ENCODE data around the gene HOXC5.

HOXC5 gene

GRCh38 chr12:54009171-54010052 is 23.4 kb upstream of the HOXC5 start:
- H3K27ac ChIP-seq (ENCODE audit: low read depth, low read length): no peak overlapping the region
- peak overlapping the region; percentile 48 for H3K4me3 ChIP-seq (ENCODE audit: low read depth, low read length)
- no peaks in the 10 kb centered on the region for H3K9me3 ChIP-seq (ENCODE audit: control insufficient read depth, insufficient read depth, low read depth, low read length)
- H3K36me3 ChIP-seq (ENCODE audit: control insufficient read depth, insufficient read depth, low read length): no peaks in the 10 kb centered on the region
- peak overlapping the region; percentile 91 for H3K9ac ChIP-seq (ENCODE audit: low read length)
- H3K4me1 ChIP-seq (ENCODE audit: control insufficient read depth, insufficient read depth, low read length): peaks cover 3% of the 10 kb centered on the region; the same call in 1 of the 2 replicates
- peaks cover 100% of the 10 kb centered on the region for H3K27me3 ChIP-seq (ENCODE audit: control insufficient read depth, insufficient read depth, low read length)

DNA sequence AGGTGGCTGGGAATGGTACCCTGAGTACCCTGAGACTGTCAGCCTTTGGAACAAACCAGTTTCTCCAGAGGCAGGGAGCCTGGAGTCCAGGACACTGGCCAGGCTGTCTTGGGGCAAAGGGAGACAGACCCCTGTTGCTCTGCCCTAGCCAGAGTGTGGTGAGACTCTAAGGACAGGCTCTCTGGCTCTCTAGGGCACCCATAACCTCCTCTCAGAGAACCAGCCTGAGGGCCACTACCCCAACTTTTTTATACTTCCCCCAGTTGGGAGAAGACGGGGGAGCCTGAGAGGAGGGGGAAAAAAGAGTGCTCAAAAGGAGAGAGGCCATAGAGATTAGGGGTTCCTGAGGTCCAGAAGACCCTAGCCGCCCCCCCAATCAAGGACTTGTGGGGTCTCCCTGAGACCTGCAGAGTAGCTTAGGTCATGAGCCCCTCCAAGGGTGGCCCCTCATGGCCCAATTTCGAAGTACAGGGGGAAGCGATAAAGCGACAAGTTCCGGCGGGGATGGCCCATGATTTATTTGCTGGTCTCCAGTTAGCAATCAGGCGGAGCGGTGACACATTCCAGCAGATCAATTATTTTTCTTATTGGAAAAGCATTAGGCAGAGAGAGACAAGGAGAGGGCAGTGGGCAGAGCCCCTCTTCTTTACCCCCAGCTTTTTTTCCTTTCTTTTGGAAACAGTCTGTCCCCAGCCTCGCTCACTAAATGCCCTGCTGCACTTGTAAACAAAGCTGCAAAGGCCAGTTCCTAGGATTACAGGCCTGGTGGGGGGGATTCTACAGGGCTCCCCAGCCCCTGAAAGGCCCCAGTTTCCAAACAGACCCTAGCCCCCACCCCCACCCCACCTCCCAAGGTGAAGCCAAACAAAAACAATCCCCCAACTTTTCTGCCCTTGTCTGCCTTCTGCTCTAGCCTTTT is 22.5 kb upstream of the HOXC5 start:
- peak overlapping the region; percentile 48; the same call in 1 of the 2 replicates for H3K4me3 ChIP-seq (ENCODE audit: low read depth, low read length)
- peaks cover 3% of the 10 kb centered on the region; the same call in 1 of the 2 replicates for H3K4me1 ChIP-seq (ENCODE audit: control insufficient read depth, insufficient read depth, low read length)
- H3K27me3 ChIP-seq (ENCODE audit: control insufficient read depth, insufficient read depth, low read length): peaks cover 100% of the 10 kb centered on the region
- peak overlapping the region; percentile 91 for H3K9ac ChIP-seq (ENCODE audit: low read length)
- H3K27ac ChIP-seq (ENCODE audit: low read depth, low read length): no peak overlapping the region
- H3K36me3 ChIP-seq (ENCODE audit: control insufficient read depth, insufficient read depth, low read length): no peaks in the 10 kb centered on the region
- no peaks in the 10 kb centered on the region for H3K9me3 ChIP-seq (ENCODE audit: control insufficient read depth, insufficient read depth, low read depth, low read length)

DNA sequence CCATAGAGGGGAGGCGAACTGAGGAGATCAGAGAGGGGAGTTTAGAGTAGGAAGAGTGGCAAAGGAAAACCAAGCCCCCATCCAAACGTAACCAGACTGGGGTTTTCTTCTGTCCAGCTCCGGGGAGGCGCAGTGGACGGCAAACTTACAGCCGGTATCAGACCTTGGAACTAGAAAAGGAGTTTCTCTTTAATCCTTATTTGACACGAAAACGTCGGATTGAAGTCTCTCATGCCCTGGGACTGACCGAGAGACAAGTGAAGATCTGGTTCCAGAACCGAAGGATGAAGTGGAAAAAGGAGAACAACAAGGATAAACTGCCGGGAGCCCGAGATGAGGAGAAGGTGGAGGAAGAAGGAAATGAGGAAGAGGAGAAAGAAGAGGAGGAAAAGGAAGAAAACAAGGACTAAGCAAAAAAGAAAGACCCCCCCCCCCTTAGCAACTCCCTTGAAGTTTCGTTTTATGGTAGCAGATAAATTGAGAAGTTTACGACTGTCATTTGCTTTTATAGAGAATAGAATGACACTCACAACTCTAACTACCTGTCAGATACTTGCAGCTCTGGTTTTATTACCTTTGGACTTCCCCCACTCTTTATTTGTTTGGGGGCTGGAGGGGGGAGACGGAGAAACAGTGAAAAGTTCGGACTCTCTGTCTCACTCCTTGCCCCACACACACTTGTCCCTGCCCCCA is 21.7 kb upstream of the HOXC5 start:
- no peaks in the 10 kb centered on the region for H3K9me3 ChIP-seq (ENCODE audit: control insufficient read depth, insufficient read depth, low read depth, low read length)
- peaks cover 2% of the 10 kb centered on the region; the same call in 1 of the 2 replicates for H3K4me1 ChIP-seq (ENCODE audit: control insufficient read depth, insufficient read depth, low read length)
- H3K27ac ChIP-seq (ENCODE audit: low read depth, low read length): no peak overlapping the region
- peak overlapping the region; percentile 48; the same call in 1 of the 2 replicates for H3K4me3 ChIP-seq (ENCODE audit: low read depth, low read length)
- no peaks in the 10 kb centered on the region for H3K36me3 ChIP-seq (ENCODE audit: control insufficient read depth, insufficient read depth, low read length)
- peaks cover 100% of the 10 kb centered on the region for H3K27me3 ChIP-seq (ENCODE audit: control insufficient read depth, insufficient read depth, low read length)
- H3K9ac ChIP-seq (ENCODE audit: low read length): peak overlapping the region; percentile 91

- Histone ChIP-seq H3K9ac (ENCODE audit: low read length) (peak overlapping the region; percentile 62), H3K9me3 (ENCODE audit: control insufficient read depth, insufficient read depth, low read depth, low read length) (no peaks in the 10 kb centered on the region), H3K27ac (ENCODE audit: low read depth, low read length) (no peak overlapping the region), H3K27me3 (ENCODE audit: control insufficient read depth, insufficient read depth, low read length) (peaks cover 100% of the 10 kb centered on the region), H3K36me3 (ENCODE audit: control insufficient read depth, insufficient read depth, low read length) (no peaks in the 10 kb centered on the region), H3K4me3 (ENCODE audit: low read depth, low read length) (peak overlapping the region; percentile 48; the same call in 1 of the 2 replicates), H3K4me1 (ENCODE audit: control insufficient read depth, insufficient read depth, low read length) (peaks cover 2% of the 10 kb centered on the region; the same call in 1 of the 2 replicates)
Measured at GRCh38 chr12:54011665-54012532, 21.0 kb upstream of the HOXC5 start.

- H3K36me3 ChIP-seq (ENCODE audit: control insufficient read depth, insufficient read depth, low read length): no peaks in the 10 kb centered on the region
- peaks cover 100% of the 10 kb centered on the region for H3K27me3 ChIP-seq (ENCODE audit: control insufficient read depth, insufficient read depth, low read length)
- H3K27ac ChIP-seq (ENCODE audit: low read depth, low read length): no peak overlapping the region
- H3K9me3 ChIP-seq (ENCODE audit: control insufficient read depth, insufficient read depth, low read depth, low read length): no peaks in the 10 kb centered on the region
- H3K4me1 ChIP-seq (ENCODE audit: control insufficient read depth, insufficient read depth, low read length): peaks cover 7% of the 10 kb centered on the region
- peak overlapping the region; percentile 65 for H3K9ac ChIP-seq (ENCODE audit: low read length)
- H3K4me3 ChIP-seq (ENCODE audit: low read depth, low read length): no peak overlapping the region
Measured at GRCh38 chr12:54012631-54013409, 20.0 kb upstream of the HOXC5 start.

DNA sequence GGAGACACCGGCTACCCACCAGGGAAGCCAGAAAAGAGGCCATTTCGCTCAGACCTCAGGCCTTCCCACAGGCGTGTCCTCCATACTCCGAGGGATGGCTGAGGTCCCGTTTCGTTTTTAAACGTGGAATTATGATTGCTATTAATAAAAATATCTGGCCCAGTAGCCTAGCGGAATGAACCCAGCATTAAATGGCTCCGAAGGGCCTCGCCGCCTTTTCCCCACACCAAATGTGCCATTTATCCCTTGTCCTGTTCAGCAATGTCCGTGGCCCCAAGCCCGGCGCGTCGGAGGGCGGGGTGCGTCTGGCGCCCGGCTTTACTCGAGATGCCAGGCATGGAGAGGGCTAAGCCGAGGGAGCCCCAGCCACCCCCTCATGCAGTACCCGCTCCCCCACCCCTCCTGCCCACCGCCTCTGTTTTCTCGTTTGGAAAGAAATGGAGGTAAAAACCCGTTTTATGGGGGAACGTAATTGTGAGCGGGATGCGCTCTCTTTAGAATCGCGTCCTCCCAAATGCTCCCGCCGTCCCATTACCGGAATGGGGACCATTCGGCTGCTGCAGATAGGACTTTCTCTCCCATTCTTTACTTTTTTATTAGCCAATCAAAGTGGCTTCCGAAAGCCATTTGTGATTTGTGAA is 18.4 kb upstream of the HOXC5 start:
- H3K4me1 ChIP-seq (ENCODE audit: control insufficient read depth, insufficient read depth, low read length): peaks cover 15% of the 10 kb centered on the region
- no peak overlapping the region for H3K4me3 ChIP-seq (ENCODE audit: low read depth, low read length)
- H3K36me3 ChIP-seq (ENCODE audit: control insufficient read depth, insufficient read depth, low read length): no peaks in the 10 kb centered on the region
- peak overlapping the region; percentile 58 for H3K9ac ChIP-seq (ENCODE audit: low read length)
- no peaks in the 10 kb centered on the region for H3K9me3 ChIP-seq (ENCODE audit: control insufficient read depth, insufficient read depth, low read depth, low read length)
- H3K27ac ChIP-seq (ENCODE audit: low read depth, low read length): no peak overlapping the region
- peaks cover 100% of the 10 kb centered on the region for H3K27me3 ChIP-seq (ENCODE audit: control insufficient read depth, insufficient read depth, low read length)

DNA sequence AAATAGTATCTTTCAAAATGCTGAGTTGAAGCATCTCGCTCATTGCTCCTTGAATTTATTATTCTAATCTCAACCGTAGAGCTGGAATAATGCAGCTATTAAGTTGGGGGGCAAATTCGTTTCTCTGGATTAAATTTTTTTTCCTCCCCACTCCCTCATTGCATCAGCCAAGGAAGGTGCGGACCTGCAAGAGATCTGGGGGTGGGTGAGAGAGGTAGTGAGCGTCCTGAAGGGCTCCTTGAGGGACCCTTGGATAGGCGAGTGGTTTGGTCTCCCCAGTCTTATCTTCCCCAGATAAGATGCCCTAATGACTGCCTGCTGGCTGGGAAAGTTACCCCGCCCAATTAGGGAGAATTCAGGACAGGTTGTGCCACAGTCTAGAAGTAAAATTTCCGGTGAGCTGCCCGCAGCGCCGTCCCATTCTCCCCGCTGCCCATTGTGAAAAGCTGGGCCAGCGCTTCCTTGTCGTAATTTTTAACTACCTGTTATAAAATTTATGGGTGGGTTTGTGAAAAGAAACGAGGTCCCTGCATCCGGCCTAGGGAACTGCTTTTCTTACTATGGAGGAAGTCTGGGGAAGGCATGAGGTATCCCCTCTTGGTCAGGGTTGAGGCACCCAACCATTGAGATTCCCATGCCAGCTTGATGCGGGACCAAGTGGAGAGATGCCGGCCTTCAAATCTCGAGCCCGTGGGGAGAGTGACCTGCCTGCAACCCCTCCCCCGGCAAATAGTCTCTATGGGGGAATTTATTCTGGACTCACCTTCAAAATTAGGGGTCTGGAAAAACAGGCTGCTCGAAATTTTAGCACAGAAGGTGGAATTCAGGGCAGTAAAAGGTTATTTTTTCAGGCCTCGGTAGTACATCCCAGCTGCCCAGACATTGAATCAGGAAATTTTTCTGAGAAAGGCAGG is 17.6 kb upstream of the HOXC5 start:
- Histone ChIP-seq H3K9ac (ENCODE audit: low read length) (peak overlapping the region; percentile 67), H3K27ac (ENCODE audit: low read depth, low read length) (no peak overlapping the region), H3K27me3 (ENCODE audit: control insufficient read depth, insufficient read depth, low read length) (peaks cover 100% of the 10 kb centered on the region), H3K9me3 (ENCODE audit: control insufficient read depth, insufficient read depth, low read depth, low read length) (no peaks in the 10 kb centered on the region), H3K4me1 (ENCODE audit: control insufficient read depth, insufficient read depth, low read length) (peaks cover 19% of the 10 kb centered on the region), H3K4me3 (ENCODE audit: low read depth, low read length) (no peak overlapping the region; the same call in 1 of the 2 replicates), H3K36me3 (ENCODE audit: control insufficient read depth, insufficient read depth, low read length) (no peaks in the 10 kb centered on the region)

DNA sequence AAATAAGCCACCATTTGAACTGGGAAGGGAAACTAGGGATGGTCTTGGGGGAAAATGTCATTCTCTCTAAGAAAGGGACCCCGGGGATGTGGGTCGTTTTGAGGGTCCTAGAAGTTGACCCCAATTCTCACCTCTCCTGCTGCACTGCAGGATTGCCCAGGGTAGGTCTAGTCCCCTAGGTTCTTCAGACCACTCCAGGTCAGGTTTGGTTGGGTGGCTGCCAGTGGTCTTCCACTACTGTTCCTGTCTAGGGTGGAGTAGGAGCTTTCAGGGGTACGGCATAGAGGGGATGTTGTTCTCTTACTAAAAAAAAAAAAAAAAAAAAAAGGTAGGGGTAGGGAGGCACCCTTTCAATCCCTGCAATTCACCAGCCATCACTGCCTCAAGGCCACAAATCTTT is 16.8 kb upstream of the HOXC5 start:
- H3K27ac ChIP-seq (ENCODE audit: low read depth, low read length): no peak overlapping the region

More for the DNA sequence above, 16.8 kb upstream of the HOXC5 start:
- H3K27me3 ChIP-seq (ENCODE audit: control insufficient read depth, insufficient read depth, low read length): peaks cover 100% of the 10 kb centered on the region
- H3K9ac ChIP-seq (ENCODE audit: low read length): peak overlapping the region; percentile 67
- H3K36me3 ChIP-seq (ENCODE audit: control insufficient read depth, insufficient read depth, low read length): no peaks in the 10 kb centered on the region
- no peaks in the 10 kb centered on the region for H3K9me3 ChIP-seq (ENCODE audit: control insufficient read depth, insufficient read depth, low read depth, low read length)
- peak overlapping the region; percentile 26; the same call in 1 of the 2 replicates for H3K4me3 ChIP-seq (ENCODE audit: low read depth, low read length)
- H3K4me1 ChIP-seq (ENCODE audit: control insufficient read depth, insufficient read depth, low read length): peaks cover 19% of the 10 kb centered on the region
